Activated naive CD8-positive, alpha-beta T cell treated with anti-CD3 and anti-CD28 coated beads for 36 hours (primary cell): Measurements from ENCODE around the gene FKRP. TPM values are rescaled to one million over a fixed set of nuclear protein-coding genes. Genes with fewer than 3 reads are reported as not detected.
"Not testable (repeated sequence)": the region's sequence is repeated elsewhere in the genome, so short reads cannot be mapped to it uniquely, and the experiment has no call there.

ENCODE experiments used
- DNase-seq: peaks from one replicate; pipeline ENCODE4 v3.0.0; 2021
- H3K27ac Mint-ChIP-seq: one replicate; pipeline ENCODE4 v1.8.0; 2022; ENCODE audit warnings: mild to moderate bottlenecking, moderate library complexity, mixed read lengths
- H3K27me3 Mint-ChIP-seq: one replicate; pipeline ENCODE4 v1.8.0; 2022; ENCODE audit warnings: mild to moderate bottlenecking, mixed read lengths
- H3K36me3 Mint-ChIP-seq: one replicate; pipeline ENCODE4 v1.8.0; 2021; ENCODE audit warnings: mild to moderate bottlenecking, mixed read lengths
- H3K4me1 Mint-ChIP-seq: one replicate; pipeline ENCODE4 v1.8.0; 2021; ENCODE audit warnings: mixed read lengths
- H3K4me3 Mint-ChIP-seq: one replicate; pipeline ENCODE4 v1.8.0; 2022; ENCODE audit warnings: mild to moderate bottlenecking, moderate library complexity, mixed read lengths
- H3K9me3 Mint-ChIP-seq: one replicate; pipeline ENCODE4 v1.8.0; 2022; ENCODE audit warnings: mixed read lengths
- total RNA-seq, 2 experiments: library from RNA; stranded (reverse); gene quantifications; one replicate each; pipeline ENCODE4 v1.2.3, GENCODE V29; 2021

The FKRP gene
- total RNA-seq, 2 experiments from 2014 or later, result 17.3 to 18.8 TPM

GRCh38 chr19:46776927-46777911 lies 31.4 kb downstream of the FKRP start:
- Mint-ChIP-seq H3K4me1 (peaks cover 6% of the 10 kb centered on the region), H3K27ac (peak overlapping the region; percentile 50), H3K27me3 (no peaks in the 10 kb centered on the region), H3K4me3 (no peak overlapping the region), H3K36me3 (peaks cover 53% of the 10 kb centered on the region), H3K9me3 (no peaks in the 10 kb centered on the region)
- DNase-seq, result peak; percentile 40

- H3K9me3 Mint-ChIP-seq, DNase-seq, H3K4me3 Mint-ChIP-seq, H3K27me3 Mint-ChIP-seq: not testable (repeated sequence)
- Mint-ChIP-seq H3K4me1 (peaks cover 12% of the 10 kb centered on the region), H3K27ac (peak overlapping the region; percentile 11), H3K36me3 (peaks cover 62% of the 10 kb centered on the region)
Measured at GRCh38 chr19:46777956-46778645, 32.2 kb downstream of the FKRP start.

GRCh38 chr19:46782355-46783019 lies 36.6 kb downstream of the FKRP start:
- no peak for DNase-seq
- Mint-ChIP-seq H3K4me3 (peak overlapping the region; percentile 92), H3K36me3 (peaks cover 79% of the 10 kb centered on the region), H3K27me3 (no peaks in the 10 kb centered on the region), H3K27ac (peak overlapping the region; percentile 75), H3K9me3 (no peaks in the 10 kb centered on the region), H3K4me1 (peaks cover 32% of the 10 kb centered on the region)

- Mint-ChIP-seq H3K27me3 (no peaks in the 10 kb centered on the region), H3K9me3 (no peaks in the 10 kb centered on the region), H3K36me3 (peaks cover 72% of the 10 kb centered on the region), H3K27ac (peak overlapping the region; percentile 98), H3K4me3 (peak overlapping the region; percentile 92), H3K4me1 (peaks cover 28% of the 10 kb centered on the region)
- no peak for DNase-seq
Measured at GRCh38 chr19:46783670-46784069, 37.8 kb downstream of the FKRP start.

GRCh38 chr19:46784262-46785053 lies 38.6 kb downstream of the FKRP start:
- H3K27ac Mint-ChIP-seq, result peak overlapping the region; percentile 98
- H3K9me3 Mint-ChIP-seq, result no peaks in the 10 kb centered on the region
- no peaks in the 10 kb centered on the region for H3K27me3 Mint-ChIP-seq
- peak; percentile 84 for DNase-seq
- peak overlapping the region; percentile 92 for H3K4me3 Mint-ChIP-seq
- H3K4me1 Mint-ChIP-seq, result peaks cover 33% of the 10 kb centered on the region
- peaks cover 69% of the 10 kb centered on the region for H3K36me3 Mint-ChIP-seq

- Mint-ChIP-seq H3K27me3 (no peaks in the 10 kb centered on the region), H3K27ac (peak overlapping the region; percentile 98), H3K9me3 (no peaks in the 10 kb centered on the region), H3K4me1 (peaks cover 33% of the 10 kb centered on the region), H3K36me3 (peaks cover 65% of the 10 kb centered on the region), H3K4me3 (peak overlapping the region; percentile 92)
- DNase-seq, result no peak
Measured at GRCh38 chr19:46785054-46785979, 39.5 kb downstream of the FKRP start.

GRCh38 chr19:46785980-46786235 lies 40.1 kb downstream of the FKRP start:
- peaks cover 33% of the 10 kb centered on the region for H3K4me1 Mint-ChIP-seq
- peak overlapping the region; percentile 98 for H3K27ac Mint-ChIP-seq
- no peaks in the 10 kb centered on the region for H3K9me3 Mint-ChIP-seq
- peak overlapping the region; percentile 92 for H3K4me3 Mint-ChIP-seq
- DNase-seq, result no peak
- H3K27me3 Mint-ChIP-seq, result no peaks in the 10 kb centered on the region
- H3K36me3 Mint-ChIP-seq, result peaks cover 65% of the 10 kb centered on the region

- Mint-ChIP-seq H3K4me3 (peak overlapping the region; percentile 92), H3K27ac (peak overlapping the region; percentile 98), H3K9me3 (no peaks in the 10 kb centered on the region), H3K27me3 (no peaks in the 10 kb centered on the region), H3K36me3 (peaks cover 65% of the 10 kb centered on the region), H3K4me1 (peaks cover 33% of the 10 kb centered on the region)
- DNase-seq, result peak; percentile 89
Measured at GRCh38 chr19:46786236-46787039, 40.6 kb downstream of the FKRP start.

GRCh38 chr19:46787040-46787330 lies 41.1 kb downstream of the FKRP start:
- no peak for DNase-seq
- peak overlapping the region; percentile 98 for H3K27ac Mint-ChIP-seq
- H3K36me3 Mint-ChIP-seq, result peaks cover 60% of the 10 kb centered on the region
- H3K4me1 Mint-ChIP-seq, result peaks cover 37% of the 10 kb centered on the region
- H3K9me3 Mint-ChIP-seq, result no peaks in the 10 kb centered on the region
- H3K4me3 Mint-ChIP-seq, result peak overlapping the region; percentile 92
- H3K27me3 Mint-ChIP-seq, result no peaks in the 10 kb centered on the region

- peaks cover 37% of the 10 kb centered on the region for H3K4me1 Mint-ChIP-seq
- H3K4me3 Mint-ChIP-seq, result peak overlapping the region; percentile 92
- H3K9me3 Mint-ChIP-seq, result no peaks in the 10 kb centered on the region
- DNase-seq, result peak; percentile 49
- H3K36me3 Mint-ChIP-seq, result peaks cover 53% of the 10 kb centered on the region
- H3K27ac Mint-ChIP-seq, result peak overlapping the region; percentile 98
- H3K27me3 Mint-ChIP-seq, result no peaks in the 10 kb centered on the region
Measured at GRCh38 chr19:46787331-46788261, 41.7 kb downstream of the FKRP start.

GRCh38 chr19:46788262-46788967 lies 42.6 kb downstream of the FKRP start, which contains the start of gene SLC1A5:
TSS of gene SLC1A5 (minus strand) at chr19:46788594. CDS start at chr19:46787965, 629 bp downstream.
- Mint-ChIP-seq H3K9me3 (no peaks in the 10 kb centered on the region), H3K27me3 (no peaks in the 10 kb centered on the region), H3K4me1 (peaks cover 33% of the 10 kb centered on the region), H3K4me3 (peak within 1 kb of the TSS; percentile 92), H3K27ac (peak within 1 kb of the TSS; percentile 98), H3K36me3 (peaks cover 45% of the 10 kb centered on the region)
- peak; percentile 99 for DNase-seq

- peak overlapping the region; percentile 98 for H3K27ac Mint-ChIP-seq
- peaks cover 40% of the 10 kb centered on the region for H3K36me3 Mint-ChIP-seq
- peaks cover 28% of the 10 kb centered on the region for H3K4me1 Mint-ChIP-seq
- H3K4me3 Mint-ChIP-seq, result peak overlapping the region; percentile 92
- DNase-seq, result no peak
- H3K9me3 Mint-ChIP-seq, result no peaks in the 10 kb centered on the region
- H3K27me3 Mint-ChIP-seq, result no peaks in the 10 kb centered on the region
Measured at GRCh38 chr19:46788968-46789338, 43.1 kb downstream of the FKRP start.
